Keratinocyte (primary cell): ENCODE results near the gene SMLR1. TPM values are rescaled to one million over a fixed set of nuclear protein-coding genes. Genes with fewer than 3 reads are reported as not detected.

Source experiments
- DNase-seq: peaks from one replicate; pipeline ENCODE4 v3.0.0-alpha.2; 2011; ENCODE audit warnings: low read depth, missing footprints, low spot score
- FAIRE-seq: peaks from 2 replicates; lab custom pipeline; 2011; peaks lifted over from hg19 to GRCh38; lab: Jason Lieb, UNC
- H2AFZ ChIP-seq: 2 replicates; pipeline ENCODE4 v1.6.0; 2012; ENCODE audit warnings: low read length, control low read depth, inconsistent platforms; ENCODE audit not compliant: control insufficient read depth
- H3K27ac ChIP-seq: 2 replicates; pipeline ENCODE4 v1.5.1; 2011; ENCODE audit warnings: low read length; ENCODE audit not compliant: control insufficient read depth, insufficient read depth
- H3K27me3 ChIP-seq: 3 replicates; pipeline ENCODE4 v1.6.0; 2011; ENCODE audit warnings: low read length; ENCODE audit not compliant: control insufficient read depth, insufficient read depth; ENCODE audit errors: extremely low read depth
- H3K36me3 ChIP-seq, 2 experiments: 2 replicates in 1 of 2; 3 replicates in 1 of 2; pipeline ENCODE4 v1.5.1; 2011; ENCODE audit warnings: low read length in 2 of 2, mild to moderate bottlenecking in 1 of 2; ENCODE audit not compliant: control insufficient read depth in 2 of 2, insufficient read depth in 2 of 2; ENCODE audit errors: extremely low read depth in 1 of 2
- H3K4me1 ChIP-seq: 3 replicates; pipeline ENCODE4 v1.5.1; 2011; ENCODE audit warnings: low read length; ENCODE audit not compliant: control insufficient read depth, insufficient read depth; ENCODE audit errors: extremely low read depth
- H3K4me2 ChIP-seq: 3 replicates; pipeline ENCODE4 v1.6.0; 2011; ENCODE audit warnings: low read depth, low read length; ENCODE audit not compliant: control insufficient read depth, insufficient read depth; ENCODE audit errors: extremely low read depth
- H3K4me3 ChIP-seq, 3 experiments: fragments of 200-600 bp in 1 of 3; sonication (generic) in 1 of 3; 2 replicates in 2 of 3; 3 replicates in 1 of 3; pipeline ENCODE4 v1.5.1; 2011 to 2016; ENCODE audit warnings: low read length in 3 of 3, mild to moderate bottlenecking in 3 of 3, control low read depth in 2 of 3, inconsistent platforms in 1 of 3, low read depth in 1 of 3, mixed read lengths in 1 of 3, mixed run types in 1 of 3, moderate library complexity in 1 of 3; ENCODE audit not compliant: control insufficient read depth in 2 of 3, insufficient read depth in 2 of 3; ENCODE audit errors: extremely low read depth in 1 of 3
- H3K79me2 ChIP-seq: 2 replicates; pipeline ENCODE4 v1.6.0; 2012; ENCODE audit warnings: low read length; ENCODE audit not compliant: control insufficient read depth, insufficient read depth
- H3K9ac ChIP-seq: 3 replicates; pipeline ENCODE4 v1.6.0; 2011; ENCODE audit warnings: low read length; ENCODE audit not compliant: control insufficient read depth, insufficient read depth; ENCODE audit errors: extremely low read depth
- H3K9me1 ChIP-seq: 3 replicates; pipeline ENCODE4 v1.6.0; 2011; ENCODE audit warnings: low read length; ENCODE audit not compliant: control insufficient read depth, insufficient read depth; ENCODE audit errors: extremely low read depth
- H3K9me3 ChIP-seq: 2 replicates; pipeline ENCODE4 v1.5.1; 2012; ENCODE audit warnings: low read depth, low read length; ENCODE audit not compliant: control insufficient read depth
- H4K20me1 ChIP-seq: 3 replicates; pipeline ENCODE4 v1.6.0; 2011; ENCODE audit warnings: low read length; ENCODE audit not compliant: control insufficient read depth, insufficient read depth; ENCODE audit errors: extremely low read depth
- CTCF ChIP-seq, 3 experiments: IDR thresholded peaks in 1 of 3; conservative IDR thresholded peaks in 1 of 3; optimal IDR thresholded peaks in 1 of 3; 2 replicates in 2 of 3; 3 replicates in 1 of 3; pipeline versions ENCODE3 to v1.5.1; 2011; ENCODE audit warnings: low read length in 3 of 3, mild to moderate bottlenecking in 3 of 3, moderate library complexity in 2 of 3, control low read depth in 1 of 3, inconsistent platforms in 1 of 3; ENCODE audit not compliant: insufficient read depth in 2 of 3; ENCODE audit errors: extremely low read depth in 1 of 3
- EZH2 ChIP-seq: IDR thresholded peaks from one replicate; pipeline ENCODE4 v1.6.1; 2012; ENCODE audit warnings: inconsistent platforms, mild to moderate bottlenecking, low read length, moderate library complexity
- dilution Hi-C: fragments of 300-500 bp; cut with MboI; formaldehyde crosslinking; loops from one replicate; pipeline ENCODE4 v1.7.0; 2020; ENCODE audit warnings: low sequenced_read_pairs; ENCODE audit not compliant: extremely low pct_ligation_motif_present
- polyA plus RNA-seq, 5 experiments: library from polyadenylated mRNA; depleted of rRNA in 3 of 5; stranded (reverse) in 3 of 5; stranded (forward) in 1 of 5; unstranded in 1 of 5; fragments of >200 nt; gene quantifications; 1 replicate in 1 of 5; 2 replicates in 3 of 5; 3 replicates in 1 of 5; pipeline versions ENCODE4 v1.2.1 to v1.2.3, GENCODE V29; 2011 to 2012; ENCODE audit warnings: missing spikeins in 2 of 5, low read depth in 1 of 5, low replicate concordance in 1 of 5

The SMLR1 gene
- polyA plus RNA-seq, 1 donor (not counting 4 experiments of a cell fraction or from before 2014, with no cell fraction given) = not detected

DNA sequence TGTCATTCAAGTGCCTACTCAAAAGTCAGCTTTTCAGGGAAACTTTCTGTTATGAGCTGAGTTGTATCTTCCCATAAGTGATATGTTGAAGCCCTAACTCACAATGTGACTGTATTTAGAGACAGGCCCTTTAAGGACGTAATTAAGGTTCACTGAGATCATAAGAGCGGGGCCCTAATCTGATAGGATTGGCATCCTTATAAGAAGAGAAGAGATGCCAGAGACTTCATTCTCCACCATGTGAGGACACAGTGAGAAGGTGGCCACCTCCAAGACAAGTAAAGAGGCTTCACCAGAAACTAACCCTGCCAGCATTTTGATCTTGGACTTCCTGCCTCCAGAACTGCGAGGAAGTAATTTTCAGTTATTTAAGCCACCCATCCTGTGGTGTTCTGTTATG, 12.7 kb upstream of the SMLR1 start:
- H3K36me3 ChIP-seq = no peaks in the 10 kb centered on the region
- no peaks in the 10 kb centered on the region for H3K79me2 ChIP-seq
- no peak for FAIRE-seq
- no peak overlapping the region for H3K27ac ChIP-seq
- H4K20me1 ChIP-seq = no peaks in the 10 kb centered on the region
- H3K27me3 ChIP-seq = no peaks in the 10 kb centered on the region
- TF ChIP-seq CTCF (optimal IDR thresholded peaks at IDR 0.05 in 1 of 3, IDR thresholded peaks at IDR 0.05 in 1 of 3, conservative IDR thresholded peaks at IDR 0.05 in 1 of 3; ENCODE audit: extremely low read depth in 1 of 3, insufficient read depth in 2 of 3, low read length in 3 of 3) (no peak), EZH2 (no peak)
- no peaks in the 10 kb centered on the region for H3K9me3 ChIP-seq
- H3K4me3 ChIP-seq = no peak overlapping the region
- no peak overlapping the region for H3K9ac ChIP-seq
- H3K4me1 ChIP-seq = no peaks in the 10 kb centered on the region
- H2AFZ ChIP-seq = no peak overlapping the region
- dilution Hi-C loops = no loop called here
- no peaks in the 10 kb centered on the region for H3K9me1 ChIP-seq
- no peak for DNase-seq
- H3K4me2 ChIP-seq = no peak overlapping the region

- Histone ChIP-seq H3K79me2 (no peaks in the 10 kb centered on the region), H4K20me1 (no peaks in the 10 kb centered on the region), H3K4me3 (no peak overlapping the region), H3K9me3 (no peaks in the 10 kb centered on the region), H3K27me3 (no peaks in the 10 kb centered on the region), H3K4me1 (no peaks in the 10 kb centered on the region), H3K9me1 (no peaks in the 10 kb centered on the region), H2AFZ (no peak overlapping the region), H3K36me3 (no peaks in the 10 kb centered on the region), H3K27ac (no peak overlapping the region), H3K9ac (no peak overlapping the region), H3K4me2 (no peak overlapping the region)
- TF ChIP-seq CTCF (optimal IDR thresholded peaks at IDR 0.05 in 1 of 3, IDR thresholded peaks at IDR 0.05 in 1 of 3, conservative IDR thresholded peaks at IDR 0.05 in 1 of 3; ENCODE audit: extremely low read depth in 1 of 3, insufficient read depth in 2 of 3, low read length in 3 of 3) (no peak), EZH2 (no peak)
- FAIRE-seq (no peak), DNase-seq (no peak)
- dilution Hi-C loops = no loop called here
Observed at GRCh38 chr6:130815200-130816071, 11.8 kb upstream of the SMLR1 start.
